Erythroblast (primary cell): Measurements from ENCODE around the gene MAVS.

Source experiments
- GATA1 ChIP-seq: IDR thresholded peaks from 2 replicates; pipeline ENCODE4 v1.6.1; 2011; ENCODE audit warnings: low read depth, mild to moderate bottlenecking, control low read depth, low read length, moderate library complexity
- POLR2A ChIP-seq: IDR thresholded peaks from 2 replicates; pipeline ENCODE4 v1.6.1; 2011; ENCODE audit warnings: mild to moderate bottlenecking, low read length

- TF ChIP-seq POLR2A: no peak
- TF ChIP-seq GATA1: no peak
Measured at GRCh38 chr20:3839328-3839727, 7.3 kb upstream of the MAVS start.
